Choroid plexus epithelial cell (primary cell): Measurements from ENCODE around the gene LMTK3.

ENCODE experiments used
- DNase-seq: peaks from one replicate; pipeline ENCODE4 v3.0.0-alpha.2; 2010; ENCODE audit warnings: low read depth
- H3K4me3 ChIP-seq: 2 replicates; pipeline ENCODE4 v1.5.1; 2011; ENCODE audit warnings: low read depth, mild to moderate bottlenecking, control low read depth, low read length, moderate library complexity
- CTCF ChIP-seq: conservative IDR thresholded peaks from 2 replicates; pipeline ENCODE4 v1.5.1; 2011; ENCODE audit warnings: low read depth, mild to moderate bottlenecking, control low read depth, inconsistent platforms, low read length, moderate library complexity

The LMTK3 gene

GRCh38 chr19:48507911-48508439, 3.7 kb downstream of the LMTK3 start:
- no peak overlapping the region for H3K4me3 ChIP-seq
- DNase-seq: no peak
- TF ChIP-seq CTCF: no peak

- peak; percentile 66 for DNase-seq
- peak; percentile 67 for TF ChIP-seq CTCF
These were observed 5.4 kb downstream of the LMTK3 start for GRCh38 chr19:48506138-48506733.

DNA sequence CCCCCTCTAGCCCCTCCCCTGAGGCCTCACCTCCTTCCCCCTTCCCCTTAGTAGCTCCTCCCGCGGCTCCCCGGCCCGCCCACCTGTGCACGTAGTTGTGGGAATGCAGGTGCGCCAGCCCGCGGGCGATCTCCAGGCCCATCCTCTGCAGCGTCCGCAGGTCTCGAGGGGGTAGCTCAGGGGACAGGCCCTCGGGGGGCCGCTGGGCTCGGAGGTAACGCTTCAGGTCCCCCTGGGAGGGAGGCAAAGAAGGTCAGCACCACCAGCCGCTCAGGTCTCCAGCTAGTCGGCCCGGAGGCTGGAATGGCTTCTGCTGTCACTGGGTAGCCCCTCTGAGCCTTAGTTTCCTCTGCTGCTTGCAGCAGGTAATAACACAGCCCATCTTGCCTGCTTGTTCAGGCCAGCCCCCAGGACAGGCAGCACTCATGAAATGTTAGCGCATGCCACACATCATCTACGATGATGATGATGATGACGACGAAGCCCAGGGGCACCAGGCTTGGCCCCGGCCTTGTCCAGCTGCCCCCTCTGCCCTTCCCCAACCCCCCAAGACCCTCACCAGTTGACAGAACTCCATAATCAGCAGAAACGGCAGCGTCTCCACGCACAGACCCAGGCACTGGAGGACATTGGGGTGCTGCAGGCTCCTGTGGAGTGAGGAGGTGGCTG, 9.2 kb downstream of the LMTK3 start:
- TF ChIP-seq CTCF: no peak
- H3K4me3 ChIP-seq: no peak overlapping the region
- DNase-seq: no peak

More at GRCh38 chr19:48506138-48506733, 5.4 kb downstream of the LMTK3 start:
- H3K4me3 ChIP-seq: no peak overlapping the region

GRCh38 chr19:48501494-48502349, 9.9 kb downstream of the LMTK3 start:
- DNase-seq: no peak
- TF ChIP-seq CTCF: no peak
- H3K4me3 ChIP-seq: no peak overlapping the region

DNA sequence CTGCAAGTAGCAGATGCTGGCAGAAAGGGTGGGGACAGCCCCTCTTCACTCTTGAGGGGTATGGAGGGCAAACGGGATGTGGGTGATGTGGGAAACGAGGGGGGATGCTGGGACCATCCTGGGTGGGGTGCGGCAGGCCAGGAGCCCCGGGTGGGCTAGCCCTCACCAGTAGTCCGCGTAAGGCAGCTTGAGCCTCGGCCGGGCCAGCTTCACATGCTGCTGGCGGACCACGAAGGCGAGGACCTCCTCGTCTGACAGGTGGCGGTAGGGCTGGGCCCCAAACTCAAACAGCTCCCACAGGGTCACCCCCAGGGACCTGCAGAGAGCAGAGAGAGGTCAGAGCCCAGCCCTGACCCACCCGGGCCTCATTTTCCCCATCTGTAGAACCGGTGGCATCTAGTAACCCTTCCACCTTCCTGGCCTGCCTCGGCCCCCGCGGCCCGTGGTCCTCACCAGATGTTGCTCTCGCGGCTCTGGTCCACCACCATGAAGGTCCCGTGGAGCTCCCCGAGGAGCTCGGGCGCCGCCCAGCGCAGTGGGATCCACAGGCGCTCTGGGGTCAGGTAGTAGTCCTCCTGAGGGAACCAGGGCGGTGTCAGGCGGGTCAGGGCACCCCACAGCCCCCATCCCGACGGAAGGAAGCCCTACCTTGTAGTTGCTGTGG, 10.7 kb downstream of the LMTK3 start:
- TF ChIP-seq CTCF: no peak
- DNase-seq: no peak
- no peak overlapping the region for H3K4me3 ChIP-seq

DNA sequence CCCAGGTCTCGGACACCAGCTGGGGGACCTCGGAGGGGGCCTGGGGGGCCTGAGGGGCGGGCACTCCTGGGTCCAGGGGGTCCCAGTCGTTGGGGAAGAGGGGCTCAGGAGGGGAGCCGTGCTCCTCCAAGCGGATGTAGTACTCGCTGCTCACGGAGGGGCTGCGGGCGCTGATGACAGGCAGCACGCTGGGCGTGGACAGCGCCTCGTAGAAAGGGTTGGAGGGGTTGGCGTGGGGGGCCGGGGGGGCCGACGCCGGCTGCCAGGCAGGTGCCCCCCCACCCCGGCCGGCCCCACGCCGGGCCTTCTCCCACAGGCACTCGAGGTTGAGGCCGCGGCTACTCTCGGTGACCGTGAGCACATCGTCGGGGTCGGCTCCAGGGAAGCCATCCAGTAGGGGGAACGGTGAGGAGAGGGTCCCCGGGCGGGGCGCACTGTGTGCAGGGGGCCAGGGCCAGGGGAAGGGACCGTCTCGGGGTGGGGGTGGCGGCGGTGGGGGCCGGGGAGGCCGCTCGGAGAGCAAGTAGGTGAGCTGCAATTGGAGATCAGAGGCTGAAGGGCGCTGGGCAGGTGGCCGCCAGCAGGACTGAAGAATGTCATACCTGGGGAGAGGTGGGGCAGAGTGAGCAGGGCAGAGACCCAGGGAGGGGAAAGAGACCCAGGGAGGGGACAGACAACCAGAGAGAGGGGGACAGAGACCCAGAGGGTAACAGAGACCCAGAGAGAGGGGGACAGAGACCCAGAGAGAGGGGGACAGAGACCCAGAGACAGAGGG, 12.1 kb downstream of the LMTK3 start:
- no peak for TF ChIP-seq CTCF
- no peak for DNase-seq
- no peak overlapping the region for H3K4me3 ChIP-seq
